HepG2 (cell line): ENCODE results near the gene PCIF1. TPM values are rescaled to one million over a fixed set of nuclear protein-coding genes. Genes with fewer than 3 reads are reported as not detected.

Experiments
- AKNA ChIP-seq: sonication (generic); formaldehyde crosslinking; IDR thresholded peaks from 2 replicates; pipeline ENCODE4 v1.4.0; 2020; ENCODE audit warnings: missing genetic modification reagents, borderline replicate concordance
- ATF7 ChIP-seq, 2 experiments: fragments of 450-650 bp in 1 of 2; sonication (generic) in 1 of 2; formaldehyde crosslinking in 1 of 2; IDR thresholded peaks; 2 replicates each; pipeline versions ENCODE4 v1.4.0 to v1.6.1; 2016 to 2020; ENCODE audit warnings: antibody characterized with exemption in 1 of 2, mild to moderate bottlenecking in 1 of 2, missing genetic modification reagents in 1 of 2
- ATM ChIP-seq: fragments of 450-650 bp; IDR thresholded peaks from 2 replicates; pipeline ENCODE4 v1.7.1; 2017; ENCODE audit warnings: mild to moderate bottlenecking, borderline replicate concordance
- CREB1 ChIP-seq, 2 experiments: fragments of 450-650 bp in 1 of 2; IDR thresholded peaks; 2 replicates each; pipeline ENCODE4 v1.6.1; 2016 to 2017; ENCODE audit warnings: control low read depth in 1 of 2, mild to moderate bottlenecking in 1 of 2, missing compliant biosample characterization in 1 of 2, missing genetic modification characterization in 1 of 2
- ELK4 ChIP-seq: sonication (generic); formaldehyde crosslinking; IDR thresholded peaks from 2 replicates; pipeline ENCODE4 v1.9.0; 2021; ENCODE audit warnings: missing genetic modification reagents, borderline replicate concordance
- GTF3A ChIP-seq: sonication (generic); formaldehyde crosslinking; conservative IDR thresholded peaks from 2 replicates; pipeline ENCODE4 v1.4.0; 2020; ENCODE audit warnings: mild to moderate bottlenecking, missing genetic modification reagents
- HDAC2 ChIP-seq: sonication (generic); formaldehyde crosslinking; IDR thresholded peaks from 2 replicates; pipeline ENCODE4 v1.4.0; 2020; ENCODE audit warnings: missing genetic modification reagents
- MAFF ChIP-seq: IDR thresholded peaks from 2 replicates; pipeline ENCODE4 v1.6.1; 2011; ENCODE audit warnings: low read depth, low read length, improper control_type of control experiment
- MAZ ChIP-seq, 2 experiments: sonication (generic) in 1 of 2; formaldehyde crosslinking in 1 of 2; IDR thresholded peaks; 2 replicates each; pipeline versions ENCODE4 v1.5.0 to v1.6.1; 2012 to 2020; ENCODE audit warnings: low read depth in 2 of 2, mild to moderate bottlenecking in 2 of 2, borderline replicate concordance in 1 of 2, improper control_type of control experiment in 1 of 2, low read length in 1 of 2, missing genetic modification reagents in 1 of 2, moderate library complexity in 1 of 2
- NR2F1 ChIP-seq, 2 experiments: fragments of 450-650 bp in 1 of 2; formaldehyde crosslinking in 1 of 2; IDR thresholded peaks; 2 replicates each; pipeline versions ENCODE4 v1.5.0 to v1.6.1; 2016 to 2020; ENCODE audit warnings: mild to moderate bottlenecking in 1 of 2, missing compliant biosample characterization in 1 of 2, missing genetic modification reagents in 1 of 2, moderate library complexity in 1 of 2
- SIX4 ChIP-seq: sonication (generic); formaldehyde crosslinking; IDR thresholded peaks from 2 replicates; pipeline ENCODE4 v1.4.0; 2020; ENCODE audit warnings: missing genetic modification reagents
- SOX5 ChIP-seq: IDR thresholded peaks from 2 replicates; pipeline ENCODE4 v1.6.1; 2016; ENCODE audit warnings: borderline replicate concordance
- TEAD3 ChIP-seq: optimal IDR thresholded peaks from 2 replicates; pipeline ENCODE3; 2016; ENCODE audit warnings: borderline replicate concordance
- UBTF ChIP-seq: sonication (generic); formaldehyde crosslinking; IDR thresholded peaks from 2 replicates; pipeline ENCODE4 v1.4.0; 2020; ENCODE audit warnings: mild to moderate bottlenecking, missing genetic modification reagents
- ZBTB8A ChIP-seq: sonication (generic); formaldehyde crosslinking; IDR thresholded peaks from 2 replicates; pipeline ENCODE4 v1.4.0; 2020; ENCODE audit warnings: mild to moderate bottlenecking, low read depth, missing genetic modification reagents, borderline replicate concordance
- ZNF101 ChIP-seq: sonication (generic); formaldehyde crosslinking; IDR thresholded peaks from 2 replicates; pipeline ENCODE4 v1.4.0; 2020; ENCODE audit warnings: mild to moderate bottlenecking, low read depth, missing genetic modification reagents, borderline replicate concordance
- ZNF556 ChIP-seq: sonication (generic); formaldehyde crosslinking; IDR thresholded peaks from 2 replicates; pipeline ENCODE4 v1.4.0; 2020; ENCODE audit warnings: mild to moderate bottlenecking, missing genetic modification reagents, borderline replicate concordance
- polyA plus RNA-seq, 8 experiments: library from polyadenylated mRNA; depleted of rRNA in 3 of 8; stranded (reverse) in 7 of 8; unstranded in 1 of 8; fragments of >200 nt; fragmentation: Illumina TruSeq in 4 of 8; extraction: Trizol in 4 of 8; gene quantifications; 2 replicates each; pipeline versions ENCODE4 v1.2.1 to v1.2.3, GENCODE V29; 2011 to 2016; ENCODE audit warnings: low read depth in 4 of 8, missing spikeins in 1 of 8, mixed read lengths in 1 of 8; ENCODE audit not compliant: insufficient read depth in 1 of 8
- total RNA-seq, 5 experiments: library from RNA; depleted of rRNA; stranded (reverse); fragments of >200 nt; fragmentation: Illumina TruSeq; extraction: Trizol; gene quantifications; 2 replicates each; pipeline ENCODE4 v1.2.3, GENCODE V29; 2016; ENCODE audit warnings: low read depth in 1 of 5

Gene PCIF1
- total and polyA plus RNA-seq, 2 of the 13 experiments (the other 11 are each of a cell fraction or from before 2014, with no cell fraction given), result 20.9 to 24.4 TPM

- peak; percentile 98 for TF ChIP-seq HDAC2 (CRISPR knock-in tag)
- no peak for TF ChIP-seq AKNA
- TF ChIP-seq NR2F1 (CRISPR knock-in tag; IDR thresholded peaks at IDR 0.05), result peak; percentile 70 to 86
- TF ChIP-seq TEAD3 (CRISPR knock-in tag), result peak; percentile 99
- TF ChIP-seq ZNF556 (CRISPR knock-in tag), result no peak; the same call in 1 of the 2 replicates
- peak; percentile 81 for TF ChIP-seq SIX4
- peak; percentile 31; the same call in 1 of the 2 replicates for TF ChIP-seq MAFF
- TF ChIP-seq MAZ (IDR thresholded peaks at IDR 0.05; ENCODE audit: borderline replicate concordance, low read depth, low read length), result peak; percentile 62
- TF ChIP-seq MAZ (CRISPR knock-in tag; IDR thresholded peaks at IDR 0.05; ENCODE audit: low read depth), result peak; percentile 50; the same call in 1 of the 2 replicates
- no peak; the same call in 1 of the 2 replicates for TF ChIP-seq ZBTB8A (CRISPR knock-in tag)
- TF ChIP-seq UBTF (CRISPR knock-in tag), result peak; percentile 70
- TF ChIP-seq GTF3A (CRISPR knock-in tag), result 0 out of 2 replicates have a peak, but pooled peaks have one; percentile 46
- no peak for TF ChIP-seq ATF7 (IDR thresholded peaks at IDR 0.05)
- TF ChIP-seq ATF7 (CRISPR knock-in tag; IDR thresholded peaks at IDR 0.05), result peak; percentile 49; the same call in 1 of the 2 replicates
- no peak for TF ChIP-seq ATM
- TF ChIP-seq ZNF101 (CRISPR knock-in tag), result no peak
- no peak for TF ChIP-seq ELK4 (CRISPR knock-in tag)
- peak; percentile 89 for TF ChIP-seq SOX5 (CRISPR knock-in tag)
- 0 out of 2 replicates have a peak, but pooled peaks have one; percentile 32 for TF ChIP-seq CREB1 (IDR thresholded peaks at IDR 0.05)
- peak; percentile 83 for TF ChIP-seq CREB1 (CRISPR knock-in tag; IDR thresholded peaks at IDR 0.05)
Measured at GRCh38 chr20:45927071-45927878, 7.2 kb upstream of the PCIF1 start (continued).
